A172 (cell line): ENCODE results near the gene KBTBD13. TPM values are rescaled to one million over a fixed set of nuclear protein-coding genes. Genes with fewer than 3 reads are reported as not detected.

Experiments
- DNase-seq: peaks from one replicate; pipeline ENCODE4 v3.0.0-alpha.2; 2015; ENCODE audit warnings: low spot score
- total RNA-seq: library from RNA; depleted of rRNA; stranded (reverse); fragments of >200 nt; shearing (Covaris generic); gene quantifications from 2 replicates; pipeline ENCODE4 v1.2.3, GENCODE V29; 2014

Gene KBTBD13
- total RNA-seq, 1 experiment from 2014 or later = not detected

GRCh38 chr15:65051266-65051665 lies 25.3 kb upstream of the KBTBD13 start:
- no peak for DNase-seq

GRCh38 chr15:65052956-65053355 lies 23.6 kb upstream of the KBTBD13 start:
- no peak for DNase-seq

DNA sequence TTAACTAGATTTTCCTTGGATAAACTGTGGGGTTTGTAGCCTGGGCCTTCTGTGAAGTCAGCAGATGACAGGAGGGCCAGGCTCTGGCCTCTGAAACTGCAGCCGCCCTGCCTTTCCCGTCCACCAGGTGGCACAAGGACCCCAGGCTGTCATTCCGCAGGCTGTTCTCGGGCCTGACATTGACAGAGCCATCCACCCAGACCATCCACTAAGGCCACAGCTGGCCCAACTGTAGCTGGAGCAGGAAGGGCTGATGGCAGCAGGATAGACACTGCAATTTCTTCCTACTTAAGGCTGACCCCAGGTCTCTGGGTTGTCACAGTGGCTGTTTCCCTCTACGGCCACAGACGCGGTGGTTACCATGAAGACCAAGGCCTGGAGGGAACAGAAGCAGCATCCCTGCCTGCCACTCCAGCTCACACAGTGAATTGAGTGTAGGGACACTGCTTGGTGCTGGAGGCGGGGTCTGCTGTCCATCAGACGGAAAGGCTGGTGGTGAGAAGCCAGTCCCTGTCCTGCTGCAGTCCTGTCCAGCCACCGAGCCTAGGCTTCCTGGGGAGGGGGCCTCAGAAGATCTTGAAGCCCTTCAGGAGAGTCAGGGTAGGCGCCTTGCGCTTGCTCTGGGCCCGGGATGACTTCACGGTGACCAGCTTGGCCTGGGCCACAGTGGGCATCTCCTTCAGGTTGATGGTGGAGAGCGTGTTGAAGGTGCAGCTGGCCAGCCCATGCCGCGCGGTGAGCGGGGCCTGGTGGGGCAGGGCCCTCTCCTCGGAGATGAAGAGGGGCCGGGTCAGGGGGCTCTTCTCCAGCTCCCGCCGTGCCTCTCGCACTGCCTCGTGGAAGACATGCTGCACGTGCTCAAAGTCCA lies 22.0 kb upstream of the KBTBD13 start:
- peak; percentile 56 for DNase-seq

GRCh38 chr15:65055201-65055870 lies 21.2 kb upstream of the KBTBD13 start:
- peak; percentile 55 for DNase-seq

GRCh38 chr15:65056106-65056505 lies 20.4 kb upstream of the KBTBD13 start:
- no peak for DNase-seq

DNA sequence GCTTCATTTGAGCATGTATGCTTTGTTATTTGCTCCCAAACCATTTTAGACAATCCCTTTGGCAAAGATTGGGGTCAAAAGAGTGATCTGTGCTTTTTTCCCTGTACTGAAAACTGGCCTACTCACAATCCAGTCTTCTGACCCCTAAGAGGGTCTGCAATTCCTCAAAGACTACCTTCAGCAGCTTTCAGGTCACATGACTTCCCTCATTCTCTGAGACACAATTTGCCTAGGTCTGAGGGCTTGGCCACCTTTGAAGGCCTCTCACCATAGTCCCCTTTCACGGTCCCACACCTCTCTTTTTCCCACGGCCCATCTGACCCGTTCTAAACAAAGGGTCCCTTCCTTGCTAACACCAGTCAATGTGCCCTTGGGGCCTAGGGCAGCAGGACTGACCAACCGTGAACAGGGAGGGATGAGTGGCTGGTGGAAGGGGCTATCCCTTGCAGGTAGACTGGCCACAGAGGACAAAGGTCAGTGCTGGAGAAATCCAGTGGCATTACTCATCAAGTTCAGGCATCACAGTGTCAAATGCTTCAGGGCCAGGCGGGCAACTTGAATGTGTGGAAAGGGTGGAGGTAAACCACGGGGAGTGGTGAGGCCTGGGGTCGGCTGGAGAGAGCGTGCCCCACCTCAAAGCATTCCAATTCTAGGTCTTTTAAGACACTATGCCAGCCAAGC lies 19.5 kb upstream of the KBTBD13 start:
- peak; percentile 82 for DNase-seq

DNA sequence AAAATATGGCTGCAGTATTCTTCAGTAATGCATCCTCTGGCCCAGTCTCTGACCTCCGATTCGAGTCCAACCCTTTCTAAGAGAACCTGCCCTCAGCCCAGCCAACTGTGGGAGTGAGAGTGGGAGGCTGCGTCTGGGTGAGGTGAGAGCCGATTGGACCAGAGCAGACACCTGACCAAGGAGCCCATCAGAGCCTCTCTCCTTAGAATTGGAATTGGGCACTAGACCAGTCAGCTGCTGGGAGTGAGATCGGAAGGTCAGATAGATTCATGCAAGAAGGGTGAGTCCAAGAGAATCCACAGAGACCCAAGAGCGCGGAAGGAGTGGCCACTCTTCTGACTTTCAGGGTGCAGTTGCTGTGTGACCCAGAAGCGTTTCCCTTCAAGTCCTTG lies 19.0 kb upstream of the KBTBD13 start:
- no peak for DNase-seq

- DNase-seq = no peak
Observed at GRCh38 chr15:65058394-65059368, 17.9 kb upstream of the KBTBD13 start.

DNA sequence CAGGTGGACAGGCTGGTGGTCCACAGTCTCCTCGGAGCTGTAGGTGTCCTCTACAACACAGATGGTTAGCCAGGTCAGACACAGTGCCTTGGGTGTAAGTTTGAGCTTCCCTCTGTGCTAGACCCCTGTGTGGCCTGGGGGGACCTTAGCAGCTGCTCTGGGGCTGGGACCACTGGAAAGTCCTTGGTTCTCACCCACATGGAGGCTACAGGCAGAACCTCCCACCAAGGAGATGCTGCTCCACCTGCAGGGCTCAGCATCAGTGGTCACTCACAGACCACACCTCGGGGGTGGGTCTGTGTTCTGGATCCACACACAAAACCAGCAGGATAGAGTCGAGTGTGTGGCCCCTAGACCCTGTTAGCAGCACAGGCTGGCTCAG lies 17.2 kb upstream of the KBTBD13 start:
- no peak for DNase-seq

DNA sequence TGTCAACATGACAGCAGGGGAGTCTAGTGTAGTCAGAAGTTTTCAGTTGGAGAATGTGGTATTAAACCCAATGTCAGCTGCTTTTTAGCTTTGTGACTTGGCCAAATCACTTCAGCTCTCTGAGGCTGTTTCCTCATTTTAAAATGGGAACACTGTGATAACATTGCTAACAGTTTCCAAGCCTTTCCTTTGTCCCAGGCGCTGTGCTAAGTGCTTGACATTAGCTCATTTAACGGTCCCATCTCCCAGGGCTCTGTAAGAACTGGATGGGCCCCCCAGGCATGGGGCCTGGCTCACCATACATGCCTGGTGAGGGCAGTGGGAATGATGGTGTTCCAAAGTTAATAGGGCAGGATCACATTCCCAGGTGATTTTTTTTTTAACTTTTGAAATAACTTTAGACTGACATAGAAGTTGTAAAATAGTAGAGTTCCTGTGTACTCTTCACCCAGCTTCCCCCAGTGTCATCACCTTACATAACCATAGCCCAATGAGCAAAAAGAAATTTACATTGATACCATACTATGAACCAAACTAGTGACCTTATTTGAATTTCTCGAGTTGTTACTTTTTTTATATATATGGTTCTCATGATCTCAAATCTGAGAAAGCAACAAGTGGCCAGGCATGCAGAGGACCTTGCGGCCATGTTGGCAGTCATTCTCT lies 16.5 kb upstream of the KBTBD13 start:
- DNase-seq = no peak

DNA sequence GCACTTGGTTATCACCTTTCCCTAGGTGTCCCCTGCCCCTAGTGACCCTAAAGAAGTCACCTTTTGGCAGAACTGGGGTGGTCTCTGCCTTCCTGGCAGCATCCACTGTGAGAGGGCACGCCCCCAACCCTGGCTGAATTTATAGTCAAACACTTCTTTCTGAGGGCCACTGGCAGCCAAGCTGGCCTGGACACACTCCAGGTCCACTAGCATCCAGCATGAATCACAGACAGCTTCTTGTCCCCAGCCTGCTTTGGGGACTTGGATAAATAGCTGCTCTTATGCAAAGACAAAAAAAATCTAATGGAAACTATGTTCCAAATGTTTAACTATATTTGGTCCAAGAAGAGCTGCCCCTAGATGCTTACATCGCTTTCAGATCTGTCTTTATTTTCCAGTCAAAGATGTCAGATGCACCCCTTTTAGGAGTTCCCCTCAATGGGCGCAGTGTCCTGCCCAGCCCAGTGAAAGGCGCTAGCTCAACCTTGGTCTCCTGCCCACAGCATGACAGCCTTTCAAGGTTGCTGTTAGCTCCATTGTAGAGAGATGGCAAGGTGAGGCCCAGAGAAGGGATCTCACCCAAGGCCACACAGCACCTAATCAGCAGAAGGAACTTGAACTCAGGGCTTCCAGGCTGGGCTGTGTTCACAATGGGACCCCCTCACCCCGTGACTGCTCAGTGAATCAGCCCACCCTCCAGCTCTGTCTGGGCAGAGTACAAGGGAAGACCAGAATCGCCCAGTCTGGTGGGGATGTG lies 15.7 kb upstream of the KBTBD13 start:
- DNase-seq = no peak

- no peak for DNase-seq
Observed at GRCh38 chr15:65062061-65062460, 14.5 kb upstream of the KBTBD13 start.

DNA sequence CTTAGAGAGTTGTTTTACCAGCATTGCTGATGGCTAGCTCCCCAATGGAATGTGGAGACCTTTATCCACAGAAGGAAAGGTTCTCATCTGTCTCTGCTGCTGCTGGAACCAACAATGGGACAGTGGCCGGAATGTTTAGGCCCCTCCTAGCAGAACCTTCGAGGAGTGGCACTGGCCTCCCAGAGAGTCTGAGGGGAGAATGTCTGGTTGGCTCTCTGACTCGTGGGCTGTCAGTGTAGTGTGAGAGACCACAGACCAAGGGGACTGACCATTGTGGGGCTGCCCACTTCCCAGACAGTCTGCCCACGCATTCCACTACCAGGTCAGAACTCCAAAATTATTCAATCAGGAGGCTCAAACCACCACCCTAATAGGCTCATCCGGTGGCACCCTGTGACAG lies 13.8 kb upstream of the KBTBD13 start:
- DNase-seq = no peak

- no peak for DNase-seq
Observed at GRCh38 chr15:65066001-65066634, 10.4 kb upstream of the KBTBD13 start.

- no peak for DNase-seq
Observed at GRCh38 chr15:65066635-65067316, 9.8 kb upstream of the KBTBD13 start.

- DNase-seq = no peak
Observed at GRCh38 chr15:65067317-65067644, 9.3 kb upstream of the KBTBD13 start.

DNA sequence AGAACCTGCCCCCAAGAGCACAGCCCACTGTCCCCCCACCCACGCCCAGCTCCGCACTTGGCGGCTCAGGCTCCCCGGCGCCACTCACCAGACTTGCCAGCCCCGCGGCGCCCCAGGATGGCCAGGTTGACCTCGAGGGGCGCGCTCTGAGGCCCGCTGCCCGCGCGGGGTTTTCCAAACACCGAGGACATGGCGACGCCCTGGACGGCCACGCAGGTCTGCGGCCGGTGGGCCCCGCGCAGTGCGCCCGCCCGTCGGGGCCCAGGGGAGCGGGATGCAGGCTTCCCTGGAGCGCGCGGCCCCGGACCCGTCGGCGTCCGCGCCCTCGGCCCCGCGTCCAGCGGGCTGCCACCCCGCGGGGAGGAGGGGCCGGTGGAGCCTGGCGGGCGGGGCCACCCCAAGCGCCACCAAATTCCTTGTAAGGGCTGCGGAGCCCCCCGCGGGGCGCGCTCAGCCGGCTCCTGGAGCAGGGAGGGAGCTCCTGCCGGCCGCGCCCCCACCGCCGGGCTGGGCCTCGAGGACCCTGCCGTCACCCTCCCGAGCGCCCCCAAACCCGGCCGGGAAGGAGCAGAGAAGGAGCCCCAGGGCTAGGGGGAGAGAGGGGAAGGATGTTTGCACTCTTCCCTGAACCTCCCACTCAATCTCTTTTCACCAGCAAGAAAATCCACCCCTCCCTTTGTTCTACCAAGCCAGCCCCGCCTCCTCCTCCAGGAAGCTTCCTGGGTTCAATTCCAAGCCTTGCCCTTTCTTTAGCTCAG lies 8.7 kb upstream of the KBTBD13 start, which contains the start of gene RASL12:
Gene RASL12 (minus strand): TSS at position 347 of the 758 bp plus-strand sequence. CDS start 156 bp downstream, at position 191.
- no peak for DNase-seq

DNA sequence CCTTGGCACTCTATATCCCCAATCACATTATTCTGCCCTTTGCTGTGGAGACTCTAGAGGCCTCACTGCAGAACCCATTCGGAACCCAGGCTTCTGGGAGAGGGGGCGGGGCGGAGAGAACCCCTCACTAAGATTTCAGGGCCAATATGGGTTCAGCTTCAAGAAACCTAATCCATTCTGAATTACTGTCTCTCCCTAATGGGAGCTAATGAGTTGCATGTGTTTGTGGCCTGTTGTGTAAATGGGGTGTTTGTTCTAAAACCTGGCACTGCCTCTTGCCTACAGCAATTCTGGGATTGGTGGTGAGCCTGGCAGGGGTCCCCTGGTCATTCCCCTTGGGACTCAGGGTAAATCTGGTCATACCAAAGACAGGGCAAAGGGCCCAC lies 8.2 kb upstream of the KBTBD13 start:
- DNase-seq = no peak
